ENCODE measurements around the gene FAM107B.

The FAM107B gene

GRCh38 chr10:14481014-14481413, 293.7 kb downstream of the FAM107B start:
- no peak for TF ChIP-seq POLR2A (IDR thresholded peaks at IDR 0.05; ENCODE audit: low read depth, low read length)
- TF ChIP-seq PAX5 (IDR thresholded peaks at IDR 0.05; ENCODE audit: insufficient read depth, low read length, severe bottlenecking) = no peak
- TF ChIP-seq POU2F2 (IDR thresholded peaks at IDR 0.05; ENCODE audit: low read depth, low read length) = no peak
- DNase-seq (ENCODE audit: insufficient read length, low spot score) (no peak), FAIRE-seq (no peak)

- FAIRE-seq (no peak), DNase-seq (ENCODE audit: insufficient read length, low spot score) (no peak)
- TF ChIP-seq TAF1 (IDR thresholded peaks at IDR 0.05; ENCODE audit: low read depth, low read length) (no peak), POLR2A (IDR thresholded peaks at IDR 0.05; ENCODE audit: low read depth, low read length) (no peak), POLR2AphosphoS5 (IDR thresholded peaks at IDR 0.05; ENCODE audit: low read depth, low read length) (no peak), PAX5 (IDR thresholded peaks at IDR 0.05; ENCODE audit: insufficient read depth, low read length, severe bottlenecking) (no peak), POU2F2 (IDR thresholded peaks at IDR 0.05; ENCODE audit: low read depth, low read length) (no peak), SPI1 (IDR thresholded peaks at IDR 0.05; ENCODE audit: low read depth, low read length) (no peak)
These were observed 296.1 kb downstream of the FAM107B start for GRCh38 chr10:14478604-14479003.

DNA sequence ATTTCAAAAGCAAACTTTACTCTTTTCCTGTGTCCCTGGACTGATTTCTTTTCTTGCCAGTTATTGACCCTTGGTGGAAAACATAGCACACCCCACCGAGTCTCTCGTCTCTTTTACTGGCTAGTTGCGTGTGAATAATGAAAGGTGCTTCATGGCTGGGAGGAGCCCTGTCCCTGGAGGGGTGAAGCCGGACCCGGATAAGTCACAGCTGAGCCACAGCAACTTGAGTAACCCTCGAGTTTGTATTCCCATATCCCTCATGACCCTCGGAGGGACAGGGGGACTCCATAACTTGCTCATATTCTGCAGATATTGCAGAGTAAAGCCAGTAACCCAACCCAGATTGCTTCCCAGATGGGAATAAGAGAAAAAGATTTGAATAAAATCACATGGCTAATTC, 296.5 kb downstream of the FAM107B start:
- FAIRE-seq (no peak), DNase-seq (ENCODE audit: insufficient read length, low spot score) (no peak)
- TF ChIP-seq POU2F2 (IDR thresholded peaks at IDR 0.05; ENCODE audit: low read depth, low read length) (no peak), TAF1 (IDR thresholded peaks at IDR 0.05; ENCODE audit: low read depth, low read length) (no peak), PAX5 (IDR thresholded peaks at IDR 0.05; ENCODE audit: insufficient read depth, low read length, severe bottlenecking) (no peak), POLR2A (IDR thresholded peaks at IDR 0.05; ENCODE audit: low read depth, low read length) (no peak), SPI1 (IDR thresholded peaks at IDR 0.05; ENCODE audit: low read depth, low read length) (no peak), POLR2AphosphoS5 (IDR thresholded peaks at IDR 0.05; ENCODE audit: low read depth, low read length) (no peak)

- no peak for FAIRE-seq
These were observed 297.3 kb downstream of the FAM107B start for GRCh38 chr10:14477408-14477710.

GRCh38 chr10:14476641-14477407, 297.9 kb downstream of the FAM107B start:
- TF ChIP-seq POLR2A (IDR thresholded peaks at IDR 0.05; ENCODE audit: low read depth, low read length) (no peak), SPI1 (IDR thresholded peaks at IDR 0.05; ENCODE audit: low read depth, low read length) (no peak), POU2F2 (IDR thresholded peaks at IDR 0.05; ENCODE audit: low read depth, low read length) (no peak), POLR2AphosphoS5 (IDR thresholded peaks at IDR 0.05; ENCODE audit: low read depth, low read length) (no peak), TAF1 (IDR thresholded peaks at IDR 0.05; ENCODE audit: low read depth, low read length) (no peak), PAX5 (IDR thresholded peaks at IDR 0.05; ENCODE audit: insufficient read depth, low read length, severe bottlenecking) (no peak)
- no peak for DNase-seq (ENCODE audit: insufficient read length, low spot score)
- FAIRE-seq = no peak

More at GRCh38 chr10:14477408-14477710, 297.3 kb downstream of the FAM107B start:
- DNase-seq (ENCODE audit: insufficient read length, low spot score) = no peak
- TF ChIP-seq PAX5 (IDR thresholded peaks at IDR 0.05; ENCODE audit: insufficient read depth, low read length, severe bottlenecking) = no peak
- no peak for TF ChIP-seq POLR2AphosphoS5 (IDR thresholded peaks at IDR 0.05; ENCODE audit: low read depth, low read length)
- no peak for TF ChIP-seq SPI1 (IDR thresholded peaks at IDR 0.05; ENCODE audit: low read depth, low read length)
- no peak for TF ChIP-seq POLR2A (IDR thresholded peaks at IDR 0.05; ENCODE audit: low read depth, low read length)
- no peak for TF ChIP-seq POU2F2 (IDR thresholded peaks at IDR 0.05; ENCODE audit: low read depth, low read length)
- no peak for TF ChIP-seq TAF1 (IDR thresholded peaks at IDR 0.05; ENCODE audit: low read depth, low read length)

DNA sequence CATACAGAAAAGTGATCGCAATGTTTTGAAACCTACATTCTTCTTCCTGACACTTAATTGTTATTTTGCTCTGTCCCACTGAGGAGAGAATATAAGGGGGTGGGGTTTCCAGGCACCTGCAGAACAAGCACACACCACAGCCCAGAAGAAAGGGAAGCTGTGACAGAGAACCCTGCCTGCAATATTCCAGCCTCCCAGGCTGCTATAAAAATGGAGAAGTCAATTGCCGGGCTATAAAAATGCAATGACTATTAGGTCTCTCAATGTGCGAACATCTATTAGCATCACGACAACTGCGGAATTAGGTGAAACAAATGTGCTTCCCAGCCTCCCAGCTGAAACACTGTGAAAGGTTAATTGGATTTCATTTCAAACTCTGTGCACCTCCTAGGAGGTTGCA, 298.7 kb downstream of the FAM107B start:
- TF ChIP-seq SPI1 (IDR thresholded peaks at IDR 0.05; ENCODE audit: low read depth, low read length) = no peak
- FAIRE-seq (no peak), DNase-seq (ENCODE audit: insufficient read length, low spot score) (no peak)

- TF ChIP-seq POLR2A (IDR thresholded peaks at IDR 0.05; ENCODE audit: low read depth, low read length) (no peak), POU2F2 (IDR thresholded peaks at IDR 0.05; ENCODE audit: low read depth, low read length) (no peak), POLR2AphosphoS5 (IDR thresholded peaks at IDR 0.05; ENCODE audit: low read depth, low read length) (no peak), TAF1 (IDR thresholded peaks at IDR 0.05; ENCODE audit: low read depth, low read length) (no peak), PAX5 (IDR thresholded peaks at IDR 0.05; ENCODE audit: insufficient read depth, low read length, severe bottlenecking) (no peak), SPI1 (IDR thresholded peaks at IDR 0.05; ENCODE audit: low read depth, low read length) (no peak)
- no peak for FAIRE-seq
- DNase-seq (ENCODE audit: insufficient read length, low spot score) = no peak
These were observed 300.0 kb downstream of the FAM107B start for GRCh38 chr10:14474656-14475055.

GRCh38 chr10:14470920-14471319, 303.8 kb downstream of the FAM107B start:
- FAIRE-seq = no peak
- no peak for DNase-seq (ENCODE audit: insufficient read length, low spot score)
- no peak for TF ChIP-seq SPI1 (IDR thresholded peaks at IDR 0.05; ENCODE audit: low read depth, low read length)
- no peak for TF ChIP-seq TAF1 (IDR thresholded peaks at IDR 0.05; ENCODE audit: low read depth, low read length)
- no peak for TF ChIP-seq POLR2A (IDR thresholded peaks at IDR 0.05; ENCODE audit: low read depth, low read length)
- TF ChIP-seq POU2F2 (IDR thresholded peaks at IDR 0.05; ENCODE audit: low read depth, low read length) = no peak
- no peak for TF ChIP-seq PAX5 (IDR thresholded peaks at IDR 0.05; ENCODE audit: insufficient read depth, low read length, severe bottlenecking)
- TF ChIP-seq POLR2AphosphoS5 (IDR thresholded peaks at IDR 0.05; ENCODE audit: low read depth, low read length) = no peak

DNA sequence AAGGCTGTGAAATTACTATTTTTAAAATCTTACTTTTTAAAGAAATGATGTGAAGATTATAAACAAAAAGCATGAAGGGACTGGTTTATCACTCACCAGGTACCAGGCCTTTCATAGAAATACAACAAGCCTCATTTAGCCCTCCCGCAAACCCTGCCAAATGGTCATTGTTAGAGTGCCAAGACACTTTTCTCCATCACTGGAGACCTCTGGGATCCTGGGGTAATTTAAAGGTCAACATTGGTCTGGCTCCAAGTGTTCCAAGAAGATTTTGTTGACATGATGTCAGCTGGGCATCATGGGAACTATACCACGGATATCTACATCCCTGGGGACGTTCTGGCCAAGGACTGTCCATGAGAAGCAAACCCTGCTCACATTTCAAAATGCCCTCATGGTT, 306.0 kb downstream of the FAM107B start:
- DNase-seq (ENCODE audit: insufficient read length, low spot score) (no peak), FAIRE-seq (no peak)
- TF ChIP-seq POU2F2 (IDR thresholded peaks at IDR 0.05; ENCODE audit: low read depth, low read length) = no peak
- TF ChIP-seq TAF1 (IDR thresholded peaks at IDR 0.05; ENCODE audit: low read depth, low read length) = no peak
- TF ChIP-seq SPI1 (IDR thresholded peaks at IDR 0.05; ENCODE audit: low read depth, low read length) = no peak
- TF ChIP-seq POLR2A (IDR thresholded peaks at IDR 0.05; ENCODE audit: low read depth, low read length) = no peak
- no peak for TF ChIP-seq PAX5 (IDR thresholded peaks at IDR 0.05; ENCODE audit: insufficient read depth, low read length, severe bottlenecking)
- no peak for TF ChIP-seq POLR2AphosphoS5 (IDR thresholded peaks at IDR 0.05; ENCODE audit: low read depth, low read length)
